H9 (cell line): Measurements from ENCODE around the gene HDLBP. TPM values are rescaled to one million over a fixed set of nuclear protein-coding genes. Genes with fewer than 3 reads are reported as not detected.

Experiments
- DNase-seq: peaks from one replicate; pipeline ENCODE4 v3.0.0-alpha.2; 2017
- H2AFZ ChIP-seq: one replicate; pipeline ENCODE4 v1.6.1; 2013; ENCODE audit warnings: mild to moderate bottlenecking, low read length, control low read depth, moderate library complexity
- H2AK5ac ChIP-seq: 2 replicates; pipeline ENCODE4 v1.6.1; 2013; ENCODE audit warnings: low read length, control low read depth, mixed read lengths; ENCODE audit not compliant: insufficient read length
- H2BK120ac ChIP-seq: one replicate; pipeline ENCODE4 v1.6.1; 2013; ENCODE audit warnings: low read depth, mild to moderate bottlenecking, low read length, control low read depth, inconsistent platforms; ENCODE audit not compliant: poor library complexity, severe bottlenecking
- H2BK12ac ChIP-seq: 2 replicates; pipeline ENCODE4 v1.6.1; 2013; ENCODE audit warnings: low read length, control low read depth, mixed read lengths, low read depth; ENCODE audit not compliant: insufficient read length
- H2BK15ac ChIP-seq: 2 replicates; pipeline ENCODE4 v1.6.1; 2013; ENCODE audit warnings: low read depth, low read length, control low read depth
- H2BK20ac ChIP-seq: one replicate; pipeline ENCODE4 v1.6.1; 2013; ENCODE audit warnings: low read depth, mild to moderate bottlenecking, low read length, control low read depth, inconsistent platforms; ENCODE audit not compliant: poor library complexity, severe bottlenecking
- H2BK5ac ChIP-seq: 2 replicates; pipeline ENCODE4 v1.6.1; 2013; ENCODE audit warnings: low read length, control low read depth, mixed read lengths; ENCODE audit not compliant: insufficient read length
- H3K14ac ChIP-seq: 2 replicates; pipeline ENCODE4 v1.6.1; 2013; ENCODE audit warnings: low read length, control low read depth; ENCODE audit not compliant: insufficient read depth
- H3K18ac ChIP-seq: 2 replicates; pipeline ENCODE4 v1.6.1; 2013; ENCODE audit warnings: low read depth, mild to moderate bottlenecking, mixed read lengths, low read length, control low read depth; ENCODE audit not compliant: insufficient read length
- H3K23ac ChIP-seq: 2 replicates; pipeline ENCODE4 v1.6.1; 2013; ENCODE audit warnings: low read length, control low read depth, mixed read lengths, low read depth; ENCODE audit not compliant: insufficient read length
- H3K23me2 ChIP-seq: 2 replicates; pipeline ENCODE4 v1.6.1; 2013; ENCODE audit warnings: low read depth, mild to moderate bottlenecking, mixed read lengths, low read length, control low read depth; ENCODE audit not compliant: insufficient read length, poor library complexity, severe bottlenecking
- H3K27ac ChIP-seq: 2 replicates; pipeline ENCODE4 v1.5.1; 2013; ENCODE audit warnings: low read length, control low read depth, mixed read lengths, low read depth; ENCODE audit not compliant: insufficient read length
- H3K27me3 ChIP-seq: 2 replicates; pipeline ENCODE4 v1.6.1; 2013; ENCODE audit warnings: low read length, control low read depth, inconsistent platforms; ENCODE audit not compliant: insufficient read depth
- H3K4ac ChIP-seq: 2 replicates; pipeline ENCODE4 v1.6.1; 2013; ENCODE audit warnings: low read depth, mild to moderate bottlenecking, control low read depth, inconsistent platforms, low read length, moderate library complexity
- H3K4me1 ChIP-seq: 2 replicates; pipeline ENCODE4 v1.6.1; 2013; ENCODE audit warnings: low read length, control low read depth, inconsistent platforms; ENCODE audit not compliant: insufficient read depth
- H3K4me2 ChIP-seq: 2 replicates; pipeline ENCODE4 v1.6.1; 2013; ENCODE audit warnings: low read length, control low read depth, mixed read lengths; ENCODE audit not compliant: insufficient read length, insufficient read depth
- H3K56ac ChIP-seq: 2 replicates; pipeline ENCODE4 v1.6.1; 2013; ENCODE audit warnings: low read depth, mild to moderate bottlenecking, mixed read lengths, low read length, control low read depth; ENCODE audit not compliant: insufficient read length
- H3K79me1 ChIP-seq: 2 replicates; pipeline ENCODE4 v1.6.1; 2013; ENCODE audit warnings: low read depth, mild to moderate bottlenecking, moderate library complexity, low read length, control low read depth, inconsistent platforms; ENCODE audit not compliant: insufficient read depth, poor library complexity, severe bottlenecking
- H3K79me2 ChIP-seq: 2 replicates; pipeline ENCODE4 v1.6.1; 2013; ENCODE audit warnings: low read length, control low read depth, inconsistent platforms; ENCODE audit not compliant: insufficient read depth
- H3K9ac ChIP-seq: 2 replicates; pipeline ENCODE4 v1.6.1; 2013; ENCODE audit warnings: low read length, control low read depth, mixed read lengths; ENCODE audit not compliant: insufficient read length; ENCODE audit errors: extremely low read depth
- H3K9me3 ChIP-seq: one replicate; pipeline ENCODE4 v1.6.1; 2013; ENCODE audit warnings: low read depth, low read length, inconsistent platforms; ENCODE audit not compliant: control insufficient read depth
- H3T11ph ChIP-seq: one replicate; pipeline ENCODE4 v1.6.1; 2013; ENCODE audit warnings: mild to moderate bottlenecking, low read length, control low read depth, inconsistent platforms
- H4K20me1 ChIP-seq: one replicate; pipeline ENCODE4 v1.6.1; 2013; ENCODE audit not compliant: control insufficient read depth, insufficient read length, insufficient read depth
- H4K5ac ChIP-seq: 2 replicates; pipeline ENCODE4 v1.6.1; 2013; ENCODE audit warnings: low read depth, mild to moderate bottlenecking, mixed read lengths, low read length, control low read depth; ENCODE audit not compliant: insufficient read length
- H4K8ac ChIP-seq: replicated peaks from 2 replicates; pipeline ENCODE4 v1.6.1; 2013; ENCODE audit warnings: low read length, control low read depth, mixed read lengths, low read depth; ENCODE audit not compliant: insufficient read length
- H4K91ac ChIP-seq: 2 replicates; pipeline ENCODE4 v1.6.1; 2013; ENCODE audit warnings: low read depth, mild to moderate bottlenecking, moderate library complexity, mixed read lengths, low read length, control low read depth; ENCODE audit not compliant: insufficient read length
- H3K27ac Mint-ChIP-seq, 3 experiments: 2 replicates in 2 of 3; 3 replicates in 1 of 3; pipeline ENCODE4 v1.8.0; 2020 to 2021; ENCODE audit warnings: mixed read lengths in 3 of 3, mild to moderate bottlenecking in 1 of 3, moderate library complexity in 1 of 3
- H3K27me3 Mint-ChIP-seq: 2 replicates; pipeline ENCODE4 v1.8.0; 2021; ENCODE audit warnings: low read depth, mild to moderate bottlenecking, moderate library complexity, mixed read lengths
- H3K36me3 Mint-ChIP-seq, 3 experiments: 2 replicates in 2 of 3; 3 replicates in 1 of 3; pipeline ENCODE4 v1.8.0; 2020 to 2021; ENCODE audit warnings: low read depth in 3 of 3, mixed read lengths in 3 of 3; ENCODE audit not compliant: insufficient read depth in 1 of 3
- H3K4me1 Mint-ChIP-seq, 2 experiments: 2 replicates each; pipeline ENCODE4 v1.8.0; 2020; ENCODE audit warnings: mixed read lengths in 2 of 2
- H3K4me3 Mint-ChIP-seq, 2 experiments: 2 replicates in 1 of 2; 3 replicates in 1 of 2; pipeline ENCODE4 v1.8.0; 2020 to 2021; ENCODE audit warnings: mild to moderate bottlenecking in 2 of 2, mixed read lengths in 2 of 2, moderate library complexity in 1 of 2
- H3K9me3 Mint-ChIP-seq, 2 experiments: 2 replicates in 1 of 2; 3 replicates in 1 of 2; pipeline ENCODE4 v1.8.0; 2020; ENCODE audit warnings: mild to moderate bottlenecking in 2 of 2, mixed read lengths in 2 of 2, moderate library complexity in 1 of 2
- WGBS: extraction: QIAGEN DNeasy Blood & Tissue Kit; methylation state at CpG from one replicate; pipeline ENCODE4 v1.1.7; 2013; ENCODE audit warnings: missing lambda C conversion rate, low lambda C conversion rate, mixed read lengths; ENCODE audit not compliant: insufficient read length; ENCODE audit errors: extremely low coverage; 5-methylcytosine and 5-hydroxymethylcytosine counted together
- total RNA-seq: library from RNA; stranded (reverse); gene quantifications from 2 replicates; pipeline ENCODE4 v1.2.1, GENCODE V29; 2021
- TF ChIP-seq, protein P1 (sequence below): fragments of 200-600 bp; sonication (generic); conservative IDR thresholded peaks from 3 replicates; pipeline ENCODE4 v1.8.0; 2021; ENCODE audit warnings: antibody characterized with exemption, mild to moderate bottlenecking

The HDLBP gene
- total RNA-seq, 1 experiment from 2014 or later = 364 TPM

DNA sequence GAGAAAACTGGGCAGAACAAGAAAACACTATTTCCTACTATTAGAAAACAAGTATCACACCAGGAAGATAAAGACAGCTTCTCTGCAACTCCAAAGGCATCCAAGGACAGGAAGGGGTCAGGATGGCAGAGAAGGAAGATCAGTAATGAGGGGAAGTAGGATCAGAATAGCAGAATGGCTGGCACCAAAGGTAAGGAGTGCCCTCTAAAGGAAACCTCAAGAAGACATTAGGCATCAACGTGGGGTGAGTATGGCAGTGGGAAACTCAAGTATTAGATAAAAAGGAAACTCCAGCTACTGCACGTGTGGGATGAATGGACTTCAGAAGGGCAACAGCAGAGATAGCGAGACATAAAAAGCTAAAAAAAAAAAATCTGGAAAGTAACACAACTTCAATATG, 25.9 kb downstream of the HDLBP start:
- Histone ChIP-seq H2BK120ac (no peak overlapping the region), H3K23me2 (no peaks in the 10 kb centered on the region), H3K4ac (no peak overlapping the region), H3T11ph (no peak overlapping the region), H3K27ac (no peak overlapping the region), H3K9ac (no peak overlapping the region), H4K8ac (no peak overlapping the region), H4K91ac (no peak overlapping the region), H4K20me1 (no peaks in the 10 kb centered on the region), H3K9me3 (no peaks in the 10 kb centered on the region), H2BK15ac (no peak overlapping the region), H3K79me2 (peaks cover 18% of the 10 kb centered on the region; the same call in 1 of the 2 replicates), H3K27me3 (no peaks in the 10 kb centered on the region), H4K5ac (no peak overlapping the region), H2BK12ac (no peak overlapping the region), H3K14ac (no peak overlapping the region), H2AFZ (no peak overlapping the region), H3K4me1 (no peaks in the 10 kb centered on the region; the same call in 1 of the 2 replicates), H3K79me1 (no peaks in the 10 kb centered on the region), H2BK5ac (no peak overlapping the region), H3K23ac (no peak overlapping the region), H3K18ac (no peak overlapping the region), H2BK20ac (no peak overlapping the region), H3K4me2 (no peak overlapping the region), H2AK5ac (no peak overlapping the region), H3K56ac (no peak overlapping the region)
- H3K9me3 Mint-ChIP-seq = no peaks in the 10 kb centered on the region
- peak overlapping the region in 1 of 3 experiments; percentile 3; a peak in 1 of 7 replicates for H3K27ac Mint-ChIP-seq
- DNase-seq = no peak
- peaks cover 6 to 11% of the 10 kb centered on the region in 2 experiments for H3K4me1 Mint-ChIP-seq
- no peaks in the 10 kb centered on the region for H3K27me3 Mint-ChIP-seq
- TF ChIP-seq, protein P1, sequence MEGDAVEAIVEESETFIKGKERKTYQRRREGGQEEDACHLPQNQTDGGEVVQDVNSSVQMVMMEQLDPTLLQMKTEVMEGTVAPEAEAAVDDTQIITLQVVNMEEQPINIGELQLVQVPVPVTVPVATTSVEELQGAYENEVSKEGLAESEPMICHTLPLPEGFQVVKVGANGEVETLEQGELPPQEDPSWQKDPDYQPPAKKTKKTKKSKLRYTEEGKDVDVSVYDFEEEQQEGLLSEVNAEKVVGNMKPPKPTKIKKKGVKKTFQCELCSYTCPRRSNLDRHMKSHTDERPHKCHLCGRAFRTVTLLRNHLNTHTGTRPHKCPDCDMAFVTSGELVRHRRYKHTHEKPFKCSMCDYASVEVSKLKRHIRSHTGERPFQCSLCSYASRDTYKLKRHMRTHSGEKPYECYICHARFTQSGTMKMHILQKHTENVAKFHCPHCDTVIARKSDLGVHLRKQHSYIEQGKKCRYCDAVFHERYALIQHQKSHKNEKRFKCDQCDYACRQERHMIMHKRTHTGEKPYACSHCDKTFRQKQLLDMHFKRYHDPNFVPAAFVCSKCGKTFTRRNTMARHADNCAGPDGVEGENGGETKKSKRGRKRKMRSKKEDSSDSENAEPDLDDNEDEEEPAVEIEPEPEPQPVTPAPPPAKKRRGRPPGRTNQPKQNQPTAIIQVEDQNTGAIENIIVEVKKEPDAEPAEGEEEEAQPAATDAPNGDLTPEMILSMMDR = peak; percentile 23; the same call in 1 of the 3 replicates
- H3K4me3 Mint-ChIP-seq = no peak overlapping the region
- H3K36me3 Mint-ChIP-seq = peaks cover 0 to 3% (median 0%) of the 10 kb centered on the region in 3 experiments; a peak in 2 of 7 replicates
- WGBS = no CpG with 5 or more reads among the region's 3 CpGs
